Measurements from ENCODE around the gene WIPF2.

WIPF2 gene

GRCh38 chr17:40253565-40253964 is 34.5 kb downstream of the WIPF2 start:
- no peak overlapping the region for H3K9ac ChIP-seq (ENCODE audit: low read length)
- no peaks in the 10 kb centered on the region for H3K9me3 ChIP-seq (ENCODE audit: control insufficient read depth, low read length)
- peaks cover 17% of the 10 kb centered on the region for H3K36me3 ChIP-seq (ENCODE audit: control insufficient read depth, insufficient read depth, low read length, severe bottlenecking)
- H3K4me3 ChIP-seq (ENCODE audit: low read length): no peak overlapping the region
- H3K27me3 ChIP-seq (replicated peaks; ENCODE audit: control insufficient read depth, insufficient read depth, low read length): no peaks in the 10 kb centered on the region
- DNase-seq (ENCODE audit: low read depth): no peak
- H3K4me1 ChIP-seq (ENCODE audit: control insufficient read depth, insufficient read depth, low read length): peaks cover 13% of the 10 kb centered on the region

- Histone ChIP-seq H3K36me3 (ENCODE audit: control insufficient read depth, insufficient read depth, low read length, severe bottlenecking) (peaks cover 51% of the 10 kb centered on the region), H3K4me1 (ENCODE audit: control insufficient read depth, insufficient read depth, low read length) (no peaks in the 10 kb centered on the region), H3K9me3 (ENCODE audit: control insufficient read depth, low read length) (no peaks in the 10 kb centered on the region), H3K4me3 (ENCODE audit: low read length) (no peak overlapping the region), H3K27me3 (replicated peaks; ENCODE audit: control insufficient read depth, insufficient read depth, low read length) (no peaks in the 10 kb centered on the region), H3K9ac (ENCODE audit: low read length) (no peak overlapping the region)
- no peak for DNase-seq (ENCODE audit: low read depth)
Measured at GRCh38 chr17:40259505-40259904, 40.4 kb downstream of the WIPF2 start.

GRCh38 chr17:40260528-40260927 is 41.4 kb downstream of the WIPF2 start:
- H3K4me1 ChIP-seq (ENCODE audit: control insufficient read depth, insufficient read depth, low read length): no peaks in the 10 kb centered on the region
- H3K27me3 ChIP-seq (replicated peaks; ENCODE audit: control insufficient read depth, insufficient read depth, low read length): no peaks in the 10 kb centered on the region
- H3K9ac ChIP-seq (ENCODE audit: low read length): no peak overlapping the region
- no peak for DNase-seq (ENCODE audit: low read depth)
- H3K36me3 ChIP-seq (ENCODE audit: control insufficient read depth, insufficient read depth, low read length, severe bottlenecking): peaks cover 61% of the 10 kb centered on the region
- no peaks in the 10 kb centered on the region for H3K9me3 ChIP-seq (ENCODE audit: control insufficient read depth, low read length)
- H3K4me3 ChIP-seq (ENCODE audit: low read length): no peak overlapping the region

GRCh38 chr17:40264458-40265185 is 45.5 kb downstream of the WIPF2 start:
- Histone ChIP-seq H3K4me1 (ENCODE audit: control insufficient read depth, insufficient read depth, low read length) (no peaks in the 10 kb centered on the region), H3K27me3 (replicated peaks; ENCODE audit: control insufficient read depth, insufficient read depth, low read length) (no peaks in the 10 kb centered on the region), H3K36me3 (ENCODE audit: control insufficient read depth, insufficient read depth, low read length, severe bottlenecking) (peaks cover 61% of the 10 kb centered on the region), H3K4me3 (ENCODE audit: low read length) (no peak overlapping the region), H3K9me3 (ENCODE audit: control insufficient read depth, low read length) (no peaks in the 10 kb centered on the region), H3K9ac (ENCODE audit: low read length) (no peak overlapping the region)
- no peak for DNase-seq (ENCODE audit: low read depth)

GRCh38 chr17:40265337-40265736 is 46.2 kb downstream of the WIPF2 start:
- DNase-seq (ENCODE audit: low read depth): no peak
- peaks cover 56% of the 10 kb centered on the region for H3K36me3 ChIP-seq (ENCODE audit: control insufficient read depth, insufficient read depth, low read length, severe bottlenecking)
- H3K4me1 ChIP-seq (ENCODE audit: control insufficient read depth, insufficient read depth, low read length): no peaks in the 10 kb centered on the region
- no peak overlapping the region for H3K9ac ChIP-seq (ENCODE audit: low read length)
- H3K9me3 ChIP-seq (ENCODE audit: control insufficient read depth, low read length): no peaks in the 10 kb centered on the region
- H3K4me3 ChIP-seq (ENCODE audit: low read length): no peak overlapping the region
- no peaks in the 10 kb centered on the region for H3K27me3 ChIP-seq (replicated peaks; ENCODE audit: control insufficient read depth, insufficient read depth, low read length)

- Histone ChIP-seq H3K9ac (ENCODE audit: low read length) (no peak overlapping the region), H3K4me3 (ENCODE audit: low read length) (no peak overlapping the region), H3K36me3 (ENCODE audit: control insufficient read depth, insufficient read depth, low read length, severe bottlenecking) (peaks cover 58% of the 10 kb centered on the region), H3K4me1 (ENCODE audit: control insufficient read depth, insufficient read depth, low read length) (no peaks in the 10 kb centered on the region), H3K27me3 (replicated peaks; ENCODE audit: control insufficient read depth, insufficient read depth, low read length) (no peaks in the 10 kb centered on the region), H3K9me3 (ENCODE audit: control insufficient read depth, low read length) (no peaks in the 10 kb centered on the region)
- DNase-seq (ENCODE audit: low read depth): no peak
Measured at GRCh38 chr17:40266882-40267281, 47.8 kb downstream of the WIPF2 start.

GRCh38 chr17:40268141-40268712 is 49.1 kb downstream of the WIPF2 start:
- Histone ChIP-seq H3K27me3 (replicated peaks; ENCODE audit: control insufficient read depth, insufficient read depth, low read length) (no peaks in the 10 kb centered on the region), H3K9me3 (ENCODE audit: control insufficient read depth, low read length) (no peaks in the 10 kb centered on the region), H3K4me1 (ENCODE audit: control insufficient read depth, insufficient read depth, low read length) (no peaks in the 10 kb centered on the region), H3K9ac (ENCODE audit: low read length) (no peak overlapping the region), H3K4me3 (ENCODE audit: low read length) (no peak overlapping the region), H3K36me3 (ENCODE audit: control insufficient read depth, insufficient read depth, low read length, severe bottlenecking) (peaks cover 52% of the 10 kb centered on the region)
- DNase-seq (ENCODE audit: low read depth): no peak

- H3K4me3 ChIP-seq (ENCODE audit: low read length): no peak overlapping the region
- peaks cover 11% of the 10 kb centered on the region for H3K4me1 ChIP-seq (ENCODE audit: control insufficient read depth, insufficient read depth, low read length)
- no peak overlapping the region for H3K9ac ChIP-seq (ENCODE audit: low read length)
- H3K27me3 ChIP-seq (replicated peaks; ENCODE audit: control insufficient read depth, insufficient read depth, low read length): no peaks in the 10 kb centered on the region
- no peak for DNase-seq (ENCODE audit: low read depth)
- H3K36me3 ChIP-seq (ENCODE audit: control insufficient read depth, insufficient read depth, low read length, severe bottlenecking): peaks cover 83% of the 10 kb centered on the region
- no peaks in the 10 kb centered on the region for H3K9me3 ChIP-seq (ENCODE audit: control insufficient read depth, low read length)
Measured at GRCh38 chr17:40278414-40278813, 59.3 kb downstream of the WIPF2 start.

- H3K36me3 ChIP-seq (ENCODE audit: control insufficient read depth, insufficient read depth, low read length, severe bottlenecking): peaks cover 73% of the 10 kb centered on the region
Measured at GRCh38 chr17:40279402-40279801, 60.3 kb downstream of the WIPF2 start.

GRCh38 chr17:40281663-40282062 is 62.6 kb downstream of the WIPF2 start:
- Histone ChIP-seq H3K4me1 (ENCODE audit: control insufficient read depth, insufficient read depth, low read length) (peaks cover 28% of the 10 kb centered on the region), H3K4me3 (ENCODE audit: low read length) (no peak overlapping the region), H3K27me3 (replicated peaks; ENCODE audit: control insufficient read depth, insufficient read depth, low read length) (no peaks in the 10 kb centered on the region), H3K9ac (ENCODE audit: low read length) (no peak overlapping the region), H3K9me3 (ENCODE audit: control insufficient read depth, low read length) (no peaks in the 10 kb centered on the region), H3K36me3 (ENCODE audit: control insufficient read depth, insufficient read depth, low read length, severe bottlenecking) (peaks cover 53% of the 10 kb centered on the region)
- DNase-seq (ENCODE audit: low read depth): no peak

More at GRCh38 chr17:40279402-40279801, 60.3 kb downstream of the WIPF2 start:
- H3K9ac ChIP-seq (ENCODE audit: low read length): no peak overlapping the region
- no peak for DNase-seq (ENCODE audit: low read depth)
- no peaks in the 10 kb centered on the region for H3K9me3 ChIP-seq (ENCODE audit: control insufficient read depth, low read length)
- no peak overlapping the region for H3K4me3 ChIP-seq (ENCODE audit: low read length)
- H3K4me1 ChIP-seq (ENCODE audit: control insufficient read depth, insufficient read depth, low read length): peaks cover 21% of the 10 kb centered on the region
- no peaks in the 10 kb centered on the region for H3K27me3 ChIP-seq (replicated peaks; ENCODE audit: control insufficient read depth, insufficient read depth, low read length)

GRCh38 chr17:40283662-40284061 is 64.6 kb downstream of the WIPF2 start:
- H3K27me3 ChIP-seq (replicated peaks; ENCODE audit: control insufficient read depth, insufficient read depth, low read length): no peaks in the 10 kb centered on the region
- H3K4me3 ChIP-seq (ENCODE audit: low read length): peak overlapping the region; percentile 76
- no peaks in the 10 kb centered on the region for H3K9me3 ChIP-seq (ENCODE audit: control insufficient read depth, low read length)
- H3K9ac ChIP-seq (ENCODE audit: low read length): peak overlapping the region; percentile 58
- DNase-seq (ENCODE audit: low read depth): peak; percentile 75
- peaks cover 33% of the 10 kb centered on the region for H3K36me3 ChIP-seq (ENCODE audit: control insufficient read depth, insufficient read depth, low read length, severe bottlenecking)
- peaks cover 29% of the 10 kb centered on the region for H3K4me1 ChIP-seq (ENCODE audit: control insufficient read depth, insufficient read depth, low read length)
